ENCODE measurements around the gene DNAI4. TPM values are rescaled to one million over a fixed set of nuclear protein-coding genes. Genes with fewer than 3 reads are reported as not detected.
"Not testable (repeated sequence)": the region's sequence is repeated elsewhere in the genome, so short reads cannot be mapped to it uniquely, and the experiment has no call there.

Gene DNAI4
- total RNA-seq, 2 donors from 2014 or later, result 11.4 to 12.8 TPM

DNA sequence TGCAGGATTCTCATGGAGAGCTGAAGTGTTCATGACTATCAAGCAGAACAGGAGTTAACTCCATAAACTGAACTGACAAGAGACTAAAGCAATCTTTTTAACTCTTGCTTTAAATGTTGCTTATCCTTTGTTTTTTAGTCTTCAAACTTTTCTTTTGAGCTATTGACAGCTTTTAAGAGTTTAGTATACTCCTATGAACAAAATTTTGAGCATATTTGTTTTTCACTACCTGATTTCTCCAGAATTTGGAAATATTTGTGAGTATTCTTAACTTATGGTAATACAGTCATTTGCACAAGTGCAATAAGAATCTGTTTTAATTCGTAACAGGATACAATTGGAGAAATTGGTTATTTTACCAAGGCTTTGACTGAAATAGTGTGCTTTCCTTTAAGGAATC, 7.2 kb downstream of the DNAI4 start:
- no peak overlapping the region for H3K9ac ChIP-seq (ENCODE audit: low read depth in 2 of 2, low read length in 2 of 2)
- no peak overlapping the region for H3K27ac ChIP-seq
- TF ChIP-seq, protein P1, sequence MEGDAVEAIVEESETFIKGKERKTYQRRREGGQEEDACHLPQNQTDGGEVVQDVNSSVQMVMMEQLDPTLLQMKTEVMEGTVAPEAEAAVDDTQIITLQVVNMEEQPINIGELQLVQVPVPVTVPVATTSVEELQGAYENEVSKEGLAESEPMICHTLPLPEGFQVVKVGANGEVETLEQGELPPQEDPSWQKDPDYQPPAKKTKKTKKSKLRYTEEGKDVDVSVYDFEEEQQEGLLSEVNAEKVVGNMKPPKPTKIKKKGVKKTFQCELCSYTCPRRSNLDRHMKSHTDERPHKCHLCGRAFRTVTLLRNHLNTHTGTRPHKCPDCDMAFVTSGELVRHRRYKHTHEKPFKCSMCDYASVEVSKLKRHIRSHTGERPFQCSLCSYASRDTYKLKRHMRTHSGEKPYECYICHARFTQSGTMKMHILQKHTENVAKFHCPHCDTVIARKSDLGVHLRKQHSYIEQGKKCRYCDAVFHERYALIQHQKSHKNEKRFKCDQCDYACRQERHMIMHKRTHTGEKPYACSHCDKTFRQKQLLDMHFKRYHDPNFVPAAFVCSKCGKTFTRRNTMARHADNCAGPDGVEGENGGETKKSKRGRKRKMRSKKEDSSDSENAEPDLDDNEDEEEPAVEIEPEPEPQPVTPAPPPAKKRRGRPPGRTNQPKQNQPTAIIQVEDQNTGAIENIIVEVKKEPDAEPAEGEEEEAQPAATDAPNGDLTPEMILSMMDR (IDR thresholded peaks at IDR 0.05), result no peak
- no peaks in the 10 kb centered on the region for H3K27me3 ChIP-seq
- H3K9me3 ChIP-seq, result no peaks in the 10 kb centered on the region
- H3K4me1 ChIP-seq, result no peaks in the 10 kb centered on the region
- no peak for DNase-seq
- intact Hi-C loops (cut with DNase I), result no loop called here
- H3K4me3 ChIP-seq, result no peak overlapping the region
- H3K36me3 ChIP-seq, result no peaks in the 10 kb centered on the region

DNA sequence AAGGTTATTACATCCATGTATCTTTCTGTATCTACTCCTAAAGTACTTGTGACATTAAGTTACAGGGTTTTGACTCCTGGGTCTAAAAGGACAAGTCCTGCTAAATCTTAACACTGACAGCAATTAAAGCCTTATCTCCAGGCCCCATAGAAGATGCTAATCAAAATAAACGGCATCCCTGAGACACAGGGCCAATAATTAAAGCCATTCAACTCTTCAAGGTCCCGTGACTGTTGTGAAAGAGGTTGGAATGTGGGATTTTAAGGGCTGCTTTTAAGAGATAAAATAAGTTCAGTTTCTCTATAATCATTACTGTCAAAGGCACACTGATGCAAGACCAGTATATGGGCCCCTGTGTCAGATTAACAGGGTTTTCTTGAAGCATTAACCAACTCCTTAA, 8.3 kb downstream of the DNAI4 start:
- TF ChIP-seq, protein P1 (IDR thresholded peaks at IDR 0.05), result no peak
- H3K36me3 ChIP-seq, result no peaks in the 10 kb centered on the region
- H3K9ac ChIP-seq (ENCODE audit: low read depth in 2 of 2, low read length in 2 of 2), result no peak overlapping the region
- no peak for DNase-seq
- intact Hi-C loops (cut with DNase I), result no loop called here
- H3K27ac ChIP-seq, result no peak overlapping the region
- no peaks in the 10 kb centered on the region for H3K9me3 ChIP-seq
- H3K27me3 ChIP-seq, result no peaks in the 10 kb centered on the region
- no peak overlapping the region for H3K4me3 ChIP-seq
- no peaks in the 10 kb centered on the region for H3K4me1 ChIP-seq

DNA sequence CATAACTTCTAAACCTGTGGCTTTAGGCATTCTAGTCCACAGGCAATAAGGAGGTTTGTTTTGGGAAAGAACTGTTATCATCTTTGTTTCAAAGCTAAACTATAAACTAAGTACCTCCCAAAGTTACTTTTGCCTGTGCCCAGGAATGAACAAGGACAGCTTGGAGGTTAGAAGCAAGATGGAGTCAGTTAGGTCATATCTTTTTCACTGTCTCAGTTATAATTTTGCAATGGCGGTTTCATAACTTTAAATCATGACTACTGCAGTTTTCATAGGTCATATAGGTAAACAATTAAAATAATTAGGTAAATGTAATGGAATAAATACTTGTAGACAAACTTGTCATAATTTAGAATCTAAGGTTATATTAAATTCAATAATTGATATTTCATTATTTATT, 9.5 kb downstream of the DNAI4 start:
- H3K27me3 ChIP-seq; H3K36me3 ChIP-seq; DNase-seq; H3K9ac ChIP-seq (ENCODE audit: low read depth in 2 of 2, low read length in 2 of 2); intact Hi-C loops (cut with DNase I); H3K4me1 ChIP-seq; H3K27ac ChIP-seq; H3K4me3 ChIP-seq; H3K9me3 ChIP-seq: not testable (repeated sequence)

DNA sequence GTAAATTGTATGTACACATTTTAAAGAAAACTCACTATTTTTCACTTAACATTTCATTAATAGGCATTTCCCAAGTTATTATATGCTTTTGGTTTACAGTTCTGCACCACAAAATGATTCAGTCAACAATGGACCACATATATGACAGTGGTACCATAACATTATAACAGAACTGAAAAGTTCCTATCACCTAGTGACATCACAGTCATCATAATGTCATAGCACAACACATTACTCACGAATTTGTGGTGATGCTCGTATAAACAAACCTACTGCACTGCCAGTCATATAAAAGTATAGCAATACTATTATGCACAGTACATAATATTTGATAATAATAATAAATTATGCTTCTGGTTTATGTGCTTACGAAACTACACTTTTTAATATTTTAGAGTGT, 30.9 kb downstream of the DNAI4 start:
- intact Hi-C loops (cut with DNase I), result no loop called here
- H3K27ac ChIP-seq, result no peak overlapping the region
- TF ChIP-seq, protein P1 (IDR thresholded peaks at IDR 0.05), result no peak

DNA sequence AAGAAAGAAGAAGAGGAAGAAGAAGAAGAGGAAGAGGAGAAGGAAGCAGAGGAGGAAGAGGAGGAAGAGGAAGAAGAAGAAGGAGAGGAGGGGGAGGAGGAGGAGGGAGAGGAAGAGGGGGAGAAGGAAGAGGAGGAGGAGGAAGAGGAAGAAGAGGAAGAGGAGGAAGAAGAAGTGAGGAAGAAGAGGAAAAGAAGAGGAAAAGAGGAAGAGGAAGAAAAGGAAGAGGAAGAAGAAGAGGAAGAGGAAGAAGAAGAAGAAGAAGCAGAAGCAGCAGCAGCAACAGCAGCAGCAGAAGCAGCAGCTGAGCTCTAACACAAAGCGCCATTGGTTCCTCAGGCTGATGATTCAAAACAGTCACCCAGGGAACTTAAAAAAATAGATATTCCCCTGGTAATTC, 34.0 kb downstream of the DNAI4 start:
- intact Hi-C loops (cut with DNase I), result no loop called here
- Histone ChIP-seq H3K9me3 (no peaks in the 10 kb centered on the region), H3K9ac (ENCODE audit: low read depth in 2 of 2, low read length in 2 of 2) (no peak overlapping the region), H3K4me3 (no peak overlapping the region), H3K36me3 (no peaks in the 10 kb centered on the region), H3K4me1 (no peaks in the 10 kb centered on the region), H3K27me3 (no peaks in the 10 kb centered on the region), H3K27ac (no peak overlapping the region)
- TF ChIP-seq, protein P1 (IDR thresholded peaks at IDR 0.05), result no peak
- DNase-seq, result no peak

More for the DNA sequence above, 30.9 kb downstream of the DNAI4 start:
- Histone ChIP-seq H3K4me1 (no peaks in the 10 kb centered on the region), H3K9me3 (no peaks in the 10 kb centered on the region), H3K9ac (ENCODE audit: low read depth in 2 of 2, low read length in 2 of 2) (no peak overlapping the region), H3K27me3 (no peaks in the 10 kb centered on the region), H3K36me3 (no peaks in the 10 kb centered on the region), H3K4me3 (no peak overlapping the region)
- DNase-seq, result no peak

DNA sequence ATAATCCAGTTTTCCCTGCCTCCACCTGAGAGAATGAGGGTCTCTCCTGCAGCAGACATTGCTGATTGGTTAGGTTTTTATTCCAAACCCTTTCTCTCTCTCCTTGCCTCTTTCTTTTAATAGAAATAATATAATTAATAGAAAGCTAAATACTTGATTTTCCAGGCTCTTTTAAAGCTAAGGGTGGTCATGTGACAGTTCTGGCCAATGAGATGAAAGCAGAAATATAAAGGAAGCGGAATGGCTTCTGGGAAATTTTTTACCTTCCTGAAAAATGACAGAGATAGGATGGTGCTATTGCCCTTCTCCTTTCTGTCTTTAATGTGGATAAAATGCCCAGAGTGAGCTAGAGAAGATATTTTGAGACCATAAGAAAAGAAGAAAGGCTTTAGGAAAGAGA, 35.6 kb downstream of the DNAI4 start:
- Histone ChIP-seq H3K9ac (ENCODE audit: low read depth in 2 of 2, low read length in 2 of 2) (no peak overlapping the region), H3K4me1 (no peaks in the 10 kb centered on the region), H3K4me3 (no peak overlapping the region), H3K9me3 (no peaks in the 10 kb centered on the region), H3K36me3 (no peaks in the 10 kb centered on the region), H3K27ac (no peak overlapping the region), H3K27me3 (no peaks in the 10 kb centered on the region)
- TF ChIP-seq, protein P1 (IDR thresholded peaks at IDR 0.05), result no peak
- DNase-seq, result no peak
- intact Hi-C loops (cut with DNase I), result no loop called here
